ENCODE results near the gene SPECC1L. TPM values are rescaled to one million over a fixed set of nuclear protein-coding genes. Genes with fewer than 3 reads are reported as not detected.

SPECC1L gene
- total RNA-seq, 1 donor from 2014 or later, result 25.0 TPM

- H3K4me3 ChIP-seq (ENCODE audit: low read depth, low read length), result no peak overlapping the region
- H3K27me3 ChIP-seq (ENCODE audit: control insufficient read depth, insufficient read depth, low read length), result no peaks in the 10 kb centered on the region
- no peaks in the 10 kb centered on the region for H3K36me3 ChIP-seq (ENCODE audit: control insufficient read depth, insufficient read depth, low read length)
- TF ChIP-seq CTCF (IDR thresholded peaks at IDR 0.05; ENCODE audit: insufficient read depth, low read length, severe bottlenecking), result no peak
- no peak for FAIRE-seq
- no peak for DNase-seq (ENCODE audit: low read depth)
These were observed 38.9 kb upstream of the SPECC1L start for GRCh38 chr22:24231706-24232105.

DNA sequence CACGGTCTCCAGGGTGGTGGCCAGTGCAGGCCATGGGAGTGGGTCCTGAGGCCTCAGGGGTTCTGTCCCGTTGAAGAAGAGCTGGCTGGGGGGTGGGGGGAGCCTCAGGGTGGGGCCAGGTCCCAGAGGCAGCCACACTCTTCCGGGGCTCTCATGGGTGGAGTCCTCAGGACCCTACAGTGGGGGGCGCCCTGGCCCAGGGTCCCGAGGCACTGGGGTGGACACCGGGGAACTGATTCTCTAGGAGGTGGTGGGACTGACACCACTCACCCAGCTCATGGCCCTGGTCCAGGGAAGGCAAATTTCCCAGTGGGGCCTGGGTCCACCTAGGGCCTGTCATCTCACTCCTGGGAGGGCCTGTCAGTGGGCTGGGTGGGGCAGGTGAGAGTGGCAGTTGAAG lies 38.5 kb upstream of the SPECC1L start:
- no peak for TF ChIP-seq CTCF (IDR thresholded peaks at IDR 0.05; ENCODE audit: insufficient read depth, low read length, severe bottlenecking)
- Histone ChIP-seq H3K4me3 (ENCODE audit: low read depth, low read length) (no peak overlapping the region), H3K36me3 (ENCODE audit: control insufficient read depth, insufficient read depth, low read length) (no peaks in the 10 kb centered on the region), H3K27me3 (ENCODE audit: control insufficient read depth, insufficient read depth, low read length) (no peaks in the 10 kb centered on the region)
- FAIRE-seq (no peak), DNase-seq (ENCODE audit: low read depth) (no peak)

GRCh38 chr22:24232725-24233124 lies 37.9 kb upstream of the SPECC1L start:
- Histone ChIP-seq H3K36me3 (ENCODE audit: control insufficient read depth, insufficient read depth, low read length) (no peaks in the 10 kb centered on the region), H3K27me3 (ENCODE audit: control insufficient read depth, insufficient read depth, low read length) (no peaks in the 10 kb centered on the region), H3K4me3 (ENCODE audit: low read depth, low read length) (no peak overlapping the region)
- FAIRE-seq (no peak), DNase-seq (ENCODE audit: low read depth) (no peak)
- TF ChIP-seq CTCF (IDR thresholded peaks at IDR 0.05; ENCODE audit: insufficient read depth, low read length, severe bottlenecking), result no peak

DNA sequence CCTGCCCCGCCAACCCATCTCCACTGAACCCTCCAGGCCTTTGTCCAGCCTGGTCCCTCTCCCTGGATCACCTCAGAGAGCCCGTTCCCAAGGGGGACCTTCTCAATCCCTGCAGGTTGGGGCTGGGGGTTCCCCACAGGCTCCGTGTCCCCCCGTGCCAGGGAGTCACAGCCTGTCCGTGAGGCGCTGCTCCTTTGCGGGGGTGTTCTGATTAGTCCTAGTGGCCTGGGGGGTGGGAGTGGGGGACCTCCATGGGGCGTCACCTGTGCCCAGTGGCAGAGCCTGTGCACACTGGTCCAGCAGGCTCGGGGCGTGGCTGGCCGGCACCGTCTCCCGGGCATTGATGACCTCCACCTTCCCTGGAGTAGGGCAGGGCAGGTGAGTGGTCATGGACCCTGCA lies 37.4 kb upstream of the SPECC1L start:
- H3K36me3 ChIP-seq (ENCODE audit: control insufficient read depth, insufficient read depth, low read length), result no peaks in the 10 kb centered on the region
- DNase-seq (ENCODE audit: low read depth) (no peak), FAIRE-seq (no peak)
- no peak for TF ChIP-seq CTCF (IDR thresholded peaks at IDR 0.05; ENCODE audit: insufficient read depth, low read length, severe bottlenecking)
- no peak overlapping the region for H3K4me3 ChIP-seq (ENCODE audit: low read depth, low read length)
- no peaks in the 10 kb centered on the region for H3K27me3 ChIP-seq (ENCODE audit: control insufficient read depth, insufficient read depth, low read length)

- Histone ChIP-seq H3K27me3 (ENCODE audit: control insufficient read depth, insufficient read depth, low read length) (no peaks in the 10 kb centered on the region), H3K36me3 (ENCODE audit: control insufficient read depth, insufficient read depth, low read length) (no peaks in the 10 kb centered on the region), H3K4me3 (ENCODE audit: low read depth, low read length) (no peak overlapping the region)
- TF ChIP-seq CTCF (IDR thresholded peaks at IDR 0.05; ENCODE audit: insufficient read depth, low read length, severe bottlenecking), result no peak
- DNase-seq (ENCODE audit: low read depth) (no peak), FAIRE-seq (peak; percentile 28)
These were observed 36.8 kb upstream of the SPECC1L start for GRCh38 chr22:24233816-24234215.

DNA sequence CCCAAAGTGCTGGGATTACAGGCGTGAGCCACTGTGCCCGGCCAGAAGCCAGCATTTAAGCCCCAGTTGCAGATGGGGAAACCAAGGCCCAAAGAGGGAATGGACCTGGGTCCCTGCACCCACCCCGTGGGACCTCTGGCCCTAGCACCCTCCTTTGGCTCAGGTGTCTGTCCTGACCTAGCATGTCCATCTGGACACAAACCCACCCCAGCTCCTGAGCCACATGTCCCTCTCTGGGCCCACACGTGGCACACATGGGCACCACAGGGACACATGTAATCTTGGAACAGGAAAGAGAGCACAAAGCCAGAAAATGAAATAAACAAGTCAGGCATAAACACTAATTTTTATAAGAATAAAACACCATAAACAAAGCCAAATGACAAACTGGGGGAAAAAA lies 35.3 kb upstream of the SPECC1L start:
- Histone ChIP-seq H3K27me3 (ENCODE audit: control insufficient read depth, insufficient read depth, low read length) (no peaks in the 10 kb centered on the region), H3K4me3 (ENCODE audit: low read depth, low read length) (no peak overlapping the region), H3K36me3 (ENCODE audit: control insufficient read depth, insufficient read depth, low read length) (no peaks in the 10 kb centered on the region)
- DNase-seq (ENCODE audit: low read depth), result no peak
- no peak for FAIRE-seq
- TF ChIP-seq CTCF (IDR thresholded peaks at IDR 0.05; ENCODE audit: insufficient read depth, low read length, severe bottlenecking), result no peak

Data from bronchial epithelial cell (primary cell).